Gastrocnemius medialis (tissue), 4 donors: Measurements from ENCODE around the gene GALNT18. TPM values are rescaled to one million over a fixed set of nuclear protein-coding genes. Genes with fewer than 3 reads are reported as not detected.

Experiments
- ATAC-seq, 2 donors: fragments of 150-250 bp; one replicate each; pipeline ENCODE4 v1.9.1; 2016
- DNase-seq, 2 donors: peaks; one replicate each; pipeline ENCODE4 v3.0.0-alpha.2; 2019
- H3K27ac ChIP-seq, 4 donors: fragments of 200-600 bp; sonication (generic); 1 replicate in 1 of 4; 2 replicates in 3 of 4; pipeline ENCODE4 v1.5.1; 2016 to 2018; ENCODE audit warnings: mild to moderate bottlenecking in 2 of 4, moderate library complexity in 1 of 4
- H3K27me3 ChIP-seq, 3 donors: fragments of 200-600 bp; sonication (generic) in 2 of 3; 1 replicate in 1 of 3; 2 replicates in 2 of 3; pipeline versions ENCODE4 v1.5.1 to v1.6.0; 2016 to 2019; ENCODE audit warnings: mild to moderate bottlenecking in 1 of 3, moderate library complexity in 1 of 3
- H3K36me3 ChIP-seq, 2 donors: fragments of 200-600 bp; sonication (generic) in 1 of 2; one replicate each; pipeline ENCODE4 v1.5.1; 2017 to 2018
- H3K4me1 ChIP-seq, 2 donors: fragments of 200-600 bp; sonication (generic) in 1 of 2; one replicate each; pipeline ENCODE4 v1.5.1; 2016 to 2017; ENCODE audit warnings: mild to moderate bottlenecking in 2 of 2
- H3K4me3 ChIP-seq, 4 donors: fragments of 200-600 bp; sonication (generic) in 3 of 4; 1 replicate in 1 of 4; 2 replicates in 3 of 4; pipeline ENCODE4 v1.5.1; 2016 to 2019; ENCODE audit warnings: mild to moderate bottlenecking in 2 of 4
- H3K9me3 ChIP-seq, 3 donors: fragments of 200-600 bp; sonication (generic) in 2 of 3; 1 replicate in 1 of 3; 2 replicates in 2 of 3; pipeline ENCODE4 v1.5.1; 2016 to 2019
- CTCF ChIP-seq, 5 experiments: fragments of 450-650 bp in 3 of 5; fragments of 200-600 bp in 2 of 5; sonication (generic) in 2 of 5; IDR thresholded peaks in 4 of 5; conservative IDR thresholded peaks in 1 of 5; 1 replicate in 4 of 5; 2 replicates in 1 of 5; pipeline ENCODE4 v1.5.1; 2016 to 2019; ENCODE audit warnings: antibody characterized with exemption in 5 of 5, mild to moderate bottlenecking in 3 of 5, moderate library complexity in 3 of 5
- POLR2A ChIP-seq, 2 donors: fragments of 450-650 bp; IDR thresholded peaks; one replicate each; pipeline ENCODE4 v1.6.1; 2017; ENCODE audit warnings: antibody characterized with exemption in 2 of 2, mild to moderate bottlenecking in 2 of 2, moderate library complexity in 2 of 2
- in situ Hi-C, 4 donors: fragments of 200-750 bp; cut with MboI; loops; one replicate each; pipeline versions ENCODE4 v1.15.0 to v1.8.0; 2017; ENCODE audit warnings: low sequenced_read_pairs in 4 of 4
- intact Hi-C: fragments of 100-400 bp; cut with DNase I; formaldehyde crosslinking; loops from one replicate; pipeline ENCODE4 v1.15.1; 2023; ENCODE audit warnings: low total_unique reads
- total RNA-seq, 4 donors: library from RNA; depleted of rRNA; stranded (reverse); fragments of >200 nt; gene quantifications; one replicate each; pipeline versions ENCODE4 v1.1.0 to v1.2.3, GENCODE V29; 2016

The GALNT18 gene
- total RNA-seq, 4 donors from 2014 or later: 10.5 to 29.2 (median 11.2) TPM

GRCh38 chr11:11524436-11525061 lies 97.3 kb downstream of the GALNT18 start:
- intact Hi-C loops: no loop called here

GRCh38 chr11:11522591-11522990 lies 99.2 kb downstream of the GALNT18 start:
- H3K36me3 ChIP-seq: no peaks in the 10 kb centered on the region
- ATAC-seq (no peak), DNase-seq (no peak)
- H3K9me3 ChIP-seq: no peaks in the 10 kb centered on the region
- in situ Hi-C loops (no loop called here), intact Hi-C loops (no loop called here)
- peaks cover 22 to 35% of the 10 kb centered on the region in 2 donors for H3K4me1 ChIP-seq
- H3K27ac ChIP-seq: no peak overlapping the region
- TF ChIP-seq POLR2A (IDR thresholded peaks at IDR 0.05) (no peak), CTCF (IDR thresholded peaks at IDR 0.05 in 4 of 5, conservative IDR thresholded peaks at IDR 0.05 in 1 of 5) (no peak)
- H3K4me3 ChIP-seq: no peak overlapping the region
- no peaks in the 10 kb centered on the region for H3K27me3 ChIP-seq

More at GRCh38 chr11:11524436-11525061, 97.3 kb downstream of the GALNT18 start:
- TF ChIP-seq CTCF (IDR thresholded peaks at IDR 0.05 in 4 of 5, conservative IDR thresholded peaks at IDR 0.05 in 1 of 5) (no peak), POLR2A (IDR thresholded peaks at IDR 0.05) (no peak)
- Histone ChIP-seq H3K27me3 (no peaks in the 10 kb centered on the region), H3K36me3 (no peaks in the 10 kb centered on the region), H3K4me3 (no peak overlapping the region), H3K27ac (no peak overlapping the region), H3K9me3 (no peaks in the 10 kb centered on the region), H3K4me1 (peaks cover 22 to 29% of the 10 kb centered on the region in 2 donors)
- in situ Hi-C loops: no loop called here
- ATAC-seq (no peak), DNase-seq (no peak)

GRCh38 chr11:11521306-11522002 lies 100.4 kb downstream of the GALNT18 start:
- no peaks in the 10 kb centered on the region for H3K9me3 ChIP-seq
- DNase-seq (peak; percentile 35 to 38), ATAC-seq (peak; percentile 88 to 94)
- H3K4me1 ChIP-seq: peaks cover 22 to 46% of the 10 kb centered on the region in 2 donors
- in situ Hi-C loops (no loop called here), intact Hi-C loops (no loop called here)
- no peaks in the 10 kb centered on the region for H3K36me3 ChIP-seq
- H3K4me3 ChIP-seq: no peak overlapping the region
- no peaks in the 10 kb centered on the region for H3K27me3 ChIP-seq
- peak overlapping the region; percentile 54 to 78 (median 70) for H3K27ac ChIP-seq
- TF ChIP-seq CTCF (IDR thresholded peaks at IDR 0.05 in 4 of 5, conservative IDR thresholded peaks at IDR 0.05 in 1 of 5): no peak
- no peak for TF ChIP-seq POLR2A (IDR thresholded peaks at IDR 0.05)

DNA sequence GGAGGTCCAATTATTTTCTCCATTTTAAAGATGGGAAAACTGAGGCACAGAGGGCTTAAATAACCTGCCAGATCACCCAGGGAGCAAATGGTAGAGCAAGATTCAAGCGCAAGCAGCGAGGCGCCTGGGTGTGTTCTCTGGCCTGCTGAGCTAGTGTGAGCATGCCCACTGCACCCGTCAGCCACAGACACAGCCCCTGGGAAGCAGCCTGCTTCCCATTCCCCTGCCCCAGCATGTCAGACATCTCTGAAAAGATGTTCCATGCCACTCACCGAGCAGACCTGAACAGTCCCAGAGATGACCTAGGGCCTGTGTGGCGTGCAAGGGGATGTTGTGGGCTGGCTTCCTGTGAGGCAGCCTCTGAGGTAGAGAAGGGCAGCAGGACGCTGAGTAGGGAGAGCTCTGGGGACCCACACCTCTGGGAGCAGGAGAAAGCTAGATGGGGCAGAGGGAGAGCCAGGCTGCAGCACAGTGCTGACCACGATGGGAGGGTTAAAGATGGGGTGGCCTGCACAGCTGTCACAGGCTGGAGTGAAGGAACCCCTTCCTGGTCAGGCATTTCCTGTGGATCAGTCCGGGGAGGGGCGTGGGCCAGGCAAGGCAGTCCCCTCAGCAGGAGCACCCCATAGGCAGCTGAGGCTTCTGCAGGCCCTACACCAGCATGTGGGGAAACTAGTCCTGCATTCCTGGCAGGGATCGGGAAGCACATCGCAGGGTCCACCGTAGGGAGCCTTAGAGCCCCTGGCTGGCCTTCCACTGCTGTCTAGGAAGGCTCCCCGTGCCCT lies 101.4 kb downstream of the GALNT18 start:
- no peak for DNase-seq
- intact Hi-C loops: no loop called here
- Histone ChIP-seq H3K4me1 (peaks cover 22 to 46% of the 10 kb centered on the region in 2 donors), H3K27ac (peak overlapping the region; percentile 54 to 78 (median 70)), H3K4me3 (no peak overlapping the region), H3K36me3 (no peaks in the 10 kb centered on the region), H3K27me3 (no peaks in the 10 kb centered on the region), H3K9me3 (no peaks in the 10 kb centered on the region)
- in situ Hi-C loops: no loop called here
- TF ChIP-seq CTCF (IDR thresholded peaks at IDR 0.05 in 4 of 5, conservative IDR thresholded peaks at IDR 0.05 in 1 of 5) (no peak), POLR2A (IDR thresholded peaks at IDR 0.05) (no peak)
- ATAC-seq: no peak
